ENCODE measurements around the gene EYA2. TPM values are rescaled to one million over a fixed set of nuclear protein-coding genes. Genes with fewer than 3 reads are reported as not detected.

EYA2 gene
- total and polyA plus RNA-seq, 2 donors (not counting 1 experiment from before 2014, with no cell fraction given) = 1.1 to 2.8 TPM

DNA sequence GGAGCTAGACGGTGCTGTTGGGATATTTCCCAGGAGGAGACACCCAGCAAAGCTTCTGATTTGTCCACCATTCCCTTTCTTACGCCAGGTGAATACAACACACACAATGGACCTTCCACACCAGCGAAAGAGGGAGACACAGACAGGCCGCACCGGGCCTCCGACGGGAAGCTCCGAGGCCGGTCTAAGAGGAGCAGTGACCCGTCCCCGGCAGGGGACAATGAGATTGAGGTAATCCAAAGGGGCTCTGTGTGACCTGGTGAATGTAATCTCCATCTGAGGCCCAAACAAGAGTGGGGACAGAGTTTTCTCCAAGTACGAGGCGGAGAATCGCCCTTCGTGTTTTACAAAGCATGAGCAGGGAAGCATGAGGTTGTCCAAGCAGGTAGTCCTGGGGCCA is 194.5 kb downstream of the EYA2 start:
- no peak for ATAC-seq (ENCODE audit: low read depth)
- no peaks in the 10 kb centered on the region for H4K20me1 ChIP-seq (ENCODE audit: control insufficient read depth, insufficient read depth, low read length, poor library complexity, severe bottlenecking)
- no peak overlapping the region for H2AFZ ChIP-seq (ENCODE audit: insufficient read depth, low read depth, low read length, poor library complexity, severe bottlenecking)
- H3K79me2 ChIP-seq (ENCODE audit: control insufficient read depth, insufficient read depth, low read length) = no peaks in the 10 kb centered on the region
- 97% methylated on average over 12 of the region's 15 CpGs for WGBS (ENCODE audit: insufficient coverage)
- no peak overlapping the region for H3K4me3 Mint-ChIP-seq
- H3K4me1 ChIP-seq (ENCODE audit: control insufficient read depth in 2 of 2, insufficient read depth in 2 of 2, low read length in 2 of 2) = no peaks in the 10 kb centered on the region
- H3K27ac ChIP-seq (ENCODE audit: low read length in 2 of 2) = no peak overlapping the region
- ChIA-PET POLR2A (no interaction called here), CTCF (no interaction called here)
- H3K9me3 Mint-ChIP-seq (ENCODE audit: insufficient read depth) = no peaks in the 10 kb centered on the region
- DNase-seq = no peak
- H3K9ac ChIP-seq (ENCODE audit: low read length) = no peak overlapping the region
- H3K9me3 ChIP-seq (ENCODE audit: control extremely low read depth in 1 of 3, control insufficient read depth in 2 of 3, insufficient read depth in 1 of 3, low read length in 2 of 3) = no peaks in the 10 kb centered on the region
- no peak overlapping the region for H3K4me2 ChIP-seq (replicated peaks; ENCODE audit: low read depth, low read length, poor library complexity, severe bottlenecking)
- TF ChIP-seq, protein P1, sequence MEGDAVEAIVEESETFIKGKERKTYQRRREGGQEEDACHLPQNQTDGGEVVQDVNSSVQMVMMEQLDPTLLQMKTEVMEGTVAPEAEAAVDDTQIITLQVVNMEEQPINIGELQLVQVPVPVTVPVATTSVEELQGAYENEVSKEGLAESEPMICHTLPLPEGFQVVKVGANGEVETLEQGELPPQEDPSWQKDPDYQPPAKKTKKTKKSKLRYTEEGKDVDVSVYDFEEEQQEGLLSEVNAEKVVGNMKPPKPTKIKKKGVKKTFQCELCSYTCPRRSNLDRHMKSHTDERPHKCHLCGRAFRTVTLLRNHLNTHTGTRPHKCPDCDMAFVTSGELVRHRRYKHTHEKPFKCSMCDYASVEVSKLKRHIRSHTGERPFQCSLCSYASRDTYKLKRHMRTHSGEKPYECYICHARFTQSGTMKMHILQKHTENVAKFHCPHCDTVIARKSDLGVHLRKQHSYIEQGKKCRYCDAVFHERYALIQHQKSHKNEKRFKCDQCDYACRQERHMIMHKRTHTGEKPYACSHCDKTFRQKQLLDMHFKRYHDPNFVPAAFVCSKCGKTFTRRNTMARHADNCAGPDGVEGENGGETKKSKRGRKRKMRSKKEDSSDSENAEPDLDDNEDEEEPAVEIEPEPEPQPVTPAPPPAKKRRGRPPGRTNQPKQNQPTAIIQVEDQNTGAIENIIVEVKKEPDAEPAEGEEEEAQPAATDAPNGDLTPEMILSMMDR (IDR thresholded peaks at IDR 0.05) = no peak
- TF ChIP-seq EZH2 (IDR thresholded peaks at IDR 0.05; ENCODE audit: borderline replicate concordance, insufficient read depth, low read depth, low read length, poor library complexity, severe bottlenecking) = no peak
- H3K4me1 Mint-ChIP-seq = no peaks in the 10 kb centered on the region
- no peaks in the 10 kb centered on the region for H3K36me3 ChIP-seq (replicated peaks in 1 of 2; ENCODE audit: control extremely low read depth in 1 of 2, control insufficient read depth in 1 of 2, extremely low read depth in 1 of 2, insufficient read depth in 2 of 2, low read length in 1 of 2)
- intact Hi-C loops (cut with micrococcal nuclease) = no loop called here
- H3K27ac Mint-ChIP-seq = no peak overlapping the region
- no peak overlapping the region for H3K4me3 ChIP-seq (ENCODE audit: control extremely low read depth in 1 of 5, extremely low read depth in 1 of 5, insufficient read depth in 1 of 5, low read depth in 2 of 5, low read length in 4 of 5)
- no peaks in the 10 kb centered on the region for H3K27me3 ChIP-seq (replicated peaks in 1 of 4; ENCODE audit: control extremely low read depth in 1 of 4, control insufficient read depth in 3 of 4, insufficient read depth in 4 of 4, low read length in 3 of 4)
- H3K27me3 Mint-ChIP-seq = peaks cover 19% of the 10 kb centered on the region

- CTCF ChIA-PET = no interaction called here
- Histone ChIP-seq H3K27ac (ENCODE audit: low read length in 2 of 2) (no peak overlapping the region), H3K9me3 (ENCODE audit: control extremely low read depth in 1 of 3, control insufficient read depth in 2 of 3, insufficient read depth in 1 of 3, low read length in 2 of 3) (peaks cover 0 to 1% (median 0%) of the 10 kb centered on the region in 3 donors), H3K4me3 (ENCODE audit: control extremely low read depth in 1 of 5, extremely low read depth in 1 of 5, insufficient read depth in 1 of 5, low read depth in 2 of 5, low read length in 4 of 5) (no peak overlapping the region), H3K79me2 (ENCODE audit: control insufficient read depth, insufficient read depth, low read length) (no peaks in the 10 kb centered on the region), H3K9ac (ENCODE audit: low read length) (no peak overlapping the region), H4K20me1 (ENCODE audit: control insufficient read depth, insufficient read depth, low read length, poor library complexity, severe bottlenecking) (no peaks in the 10 kb centered on the region), H3K27me3 (replicated peaks in 1 of 4; ENCODE audit: control extremely low read depth in 1 of 4, control insufficient read depth in 3 of 4, insufficient read depth in 4 of 4, low read length in 3 of 4) (no peaks in the 10 kb centered on the region), H3K36me3 (replicated peaks in 1 of 2; ENCODE audit: control extremely low read depth in 1 of 2, control insufficient read depth in 1 of 2, extremely low read depth in 1 of 2, insufficient read depth in 2 of 2, low read length in 1 of 2) (no peaks in the 10 kb centered on the region), H3K4me2 (replicated peaks; ENCODE audit: low read depth, low read length, poor library complexity, severe bottlenecking) (no peak overlapping the region), H3K4me1 (ENCODE audit: control insufficient read depth in 2 of 2, insufficient read depth in 2 of 2, low read length in 2 of 2) (no peaks in the 10 kb centered on the region), H2AFZ (ENCODE audit: insufficient read depth, low read depth, low read length, poor library complexity, severe bottlenecking) (no peak overlapping the region)
- TF ChIP-seq, protein P1 (IDR thresholded peaks at IDR 0.05) = no peak
- TF ChIP-seq EZH2 (IDR thresholded peaks at IDR 0.05; ENCODE audit: borderline replicate concordance, insufficient read depth, low read depth, low read length, poor library complexity, severe bottlenecking) = no peak
- intact Hi-C loops (cut with micrococcal nuclease) = no loop called here
- Mint-ChIP-seq H3K9me3 (ENCODE audit: insufficient read depth) (no peaks in the 10 kb centered on the region), H3K27ac (no peak overlapping the region), H3K27me3 (peaks cover 19% of the 10 kb centered on the region), H3K4me3 (no peak overlapping the region), H3K4me1 (no peaks in the 10 kb centered on the region)
- no peak for DNase-seq
- no peak for ATAC-seq (ENCODE audit: low read depth)
- POLR2A ChIA-PET = no interaction called here
- 93% methylated on average over 2 of the region's 5 CpGs for WGBS (ENCODE audit: insufficient coverage)
These were observed 196.2 kb downstream of the EYA2 start for GRCh38 chr20:47090835-47091234.

All from B cell (primary cell).